ENCODE measurements around the gene KCNQ1. TPM values are rescaled to one million over a fixed set of nuclear protein-coding genes. Genes with fewer than 3 reads are reported as not detected.

The KCNQ1 gene
- polyA plus RNA-seq, 4 donors: 18.4 to 54.4 (median 21.3) TPM

- DNase-seq (no peak), FAIRE-seq (no peak)
- H3K36me3 ChIP-seq (ENCODE audit: control insufficient read depth in 3 of 3, insufficient read depth in 2 of 3, low read depth in 1 of 3, low read length in 3 of 3): peaks cover 6 to 32% (median 13%) of the 10 kb centered on the region in 3 donors
- 35 to 68% (median 47%) methylated on average over 24 of the region's 24 CpGs for WGBS, 3 donors
- no peak overlapping the region for H3K27ac ChIP-seq (ENCODE audit: low read depth in 1 of 3, low read length in 2 of 3)
- H3K27me3 ChIP-seq (ENCODE audit: control insufficient read depth in 3 of 3, insufficient read depth in 3 of 3, low read length in 3 of 3): peaks cover 0 to 34% (median 0%) of the 10 kb centered on the region in 3 donors
- H3K4me3 ChIP-seq (ENCODE audit: low read depth in 1 of 3, low read length in 3 of 3): no peak overlapping the region
- H3K9me3 ChIP-seq (ENCODE audit: control insufficient read depth in 2 of 2, insufficient read depth in 1 of 2, low read depth in 1 of 2, low read length in 1 of 2): no peaks in the 10 kb centered on the region
- H3K4me1 ChIP-seq (ENCODE audit: control insufficient read depth in 3 of 3, insufficient read depth in 2 of 3, low read depth in 1 of 3, low read length in 2 of 3): peaks cover 0 to 20% (median 0%) of the 10 kb centered on the region in 3 donors
Measured at GRCh38 chr11:2406878-2407410, 37.9 kb upstream of the KCNQ1 start.

- peaks cover 0 to 17% (median 0%) of the 10 kb centered on the region in 3 donors for H3K4me1 ChIP-seq (ENCODE audit: control insufficient read depth in 3 of 3, insufficient read depth in 2 of 3, low read depth in 1 of 3, low read length in 2 of 3)
- DNase-seq (no peak), FAIRE-seq (no peak)
- H3K36me3 ChIP-seq (ENCODE audit: control insufficient read depth in 3 of 3, insufficient read depth in 2 of 3, low read depth in 1 of 3, low read length in 3 of 3): peaks cover 2 to 15% (median 4%) of the 10 kb centered on the region in 3 donors
- H3K4me3 ChIP-seq (ENCODE audit: low read depth in 1 of 3, low read length in 3 of 3): no peak overlapping the region
- H3K9me3 ChIP-seq (ENCODE audit: control insufficient read depth in 2 of 2, insufficient read depth in 1 of 2, low read depth in 1 of 2, low read length in 1 of 2): no peaks in the 10 kb centered on the region
- H3K27ac ChIP-seq (ENCODE audit: low read depth in 1 of 3, low read length in 2 of 3): peak overlapping the region in 1 of 3 donors; percentile 33
- H3K27me3 ChIP-seq (ENCODE audit: control insufficient read depth in 3 of 3, insufficient read depth in 3 of 3, low read length in 3 of 3): peaks cover 0 to 34% (median 0%) of the 10 kb centered on the region in 3 donors
- WGBS, 3 donors: 39 to 69% (median 50%) methylated on average over 10 to 11 of the region's 11 CpGs
Measured at GRCh38 chr11:2408671-2409070, 36.1 kb upstream of the KCNQ1 start.

GRCh38 chr11:2409126-2409525, 35.7 kb upstream of the KCNQ1 start:
- DNase-seq (no peak), FAIRE-seq (no peak)
- H3K9me3 ChIP-seq (ENCODE audit: control insufficient read depth in 2 of 2, insufficient read depth in 1 of 2, low read depth in 1 of 2, low read length in 1 of 2): no peaks in the 10 kb centered on the region
- H3K27ac ChIP-seq (ENCODE audit: low read depth in 1 of 3, low read length in 2 of 3): peak overlapping the region in 1 of 3 donors; percentile 33
- H3K4me1 ChIP-seq (ENCODE audit: control insufficient read depth in 3 of 3, insufficient read depth in 2 of 3, low read depth in 1 of 3, low read length in 2 of 3): peaks cover 0 to 17% (median 0%) of the 10 kb centered on the region in 3 donors
- H3K36me3 ChIP-seq (ENCODE audit: control insufficient read depth in 3 of 3, insufficient read depth in 2 of 3, low read depth in 1 of 3, low read length in 3 of 3): peaks cover 0 to 10% (median 1%) of the 10 kb centered on the region in 3 donors
- WGBS, 3 donors: 38 to 58% (median 49%) methylated on average over 16 of the region's 16 CpGs
- peaks cover 0 to 34% (median 0%) of the 10 kb centered on the region in 3 donors for H3K27me3 ChIP-seq (ENCODE audit: control insufficient read depth in 3 of 3, insufficient read depth in 3 of 3, low read length in 3 of 3)
- no peak overlapping the region for H3K4me3 ChIP-seq (ENCODE audit: low read depth in 1 of 3, low read length in 3 of 3)

GRCh38 chr11:2409611-2410468, 35.0 kb upstream of the KCNQ1 start:
- H3K27me3 ChIP-seq (ENCODE audit: control insufficient read depth in 3 of 3, insufficient read depth in 3 of 3, low read length in 3 of 3): peaks cover 0 to 34% (median 0%) of the 10 kb centered on the region in 3 donors
- peaks cover 0 to 17% (median 0%) of the 10 kb centered on the region in 3 donors for H3K4me1 ChIP-seq (ENCODE audit: control insufficient read depth in 3 of 3, insufficient read depth in 2 of 3, low read depth in 1 of 3, low read length in 2 of 3)
- FAIRE-seq (no peak), DNase-seq (no peak)
- peak overlapping the region in 1 of 3 donors; percentile 33 for H3K27ac ChIP-seq (ENCODE audit: low read depth in 1 of 3, low read length in 2 of 3)
- H3K36me3 ChIP-seq (ENCODE audit: control insufficient read depth in 3 of 3, insufficient read depth in 2 of 3, low read depth in 1 of 3, low read length in 3 of 3): peaks cover 0 to 3% (median 0%) of the 10 kb centered on the region in 3 donors
- H3K9me3 ChIP-seq (ENCODE audit: control insufficient read depth in 2 of 2, insufficient read depth in 1 of 2, low read depth in 1 of 2, low read length in 1 of 2): no peaks in the 10 kb centered on the region
- H3K4me3 ChIP-seq (ENCODE audit: low read depth in 1 of 3, low read length in 3 of 3): no peak overlapping the region
- 45 to 58% (median 50%) methylated on average over 41 to 42 of the region's 42 CpGs for WGBS, 3 donors

- Histone ChIP-seq H3K36me3 (ENCODE audit: control insufficient read depth in 3 of 3, insufficient read depth in 2 of 3, low read depth in 1 of 3, low read length in 3 of 3) (peaks cover 0 to 3% (median 0%) of the 10 kb centered on the region in 3 donors), H3K4me1 (ENCODE audit: control insufficient read depth in 3 of 3, insufficient read depth in 2 of 3, low read depth in 1 of 3, low read length in 2 of 3) (peaks cover 0 to 17% (median 0%) of the 10 kb centered on the region in 3 donors), H3K27ac (ENCODE audit: low read depth in 1 of 3, low read length in 2 of 3) (no peak overlapping the region), H3K9me3 (ENCODE audit: control insufficient read depth in 2 of 2, insufficient read depth in 1 of 2, low read depth in 1 of 2, low read length in 1 of 2) (no peaks in the 10 kb centered on the region), H3K27me3 (ENCODE audit: control insufficient read depth in 3 of 3, insufficient read depth in 3 of 3, low read length in 3 of 3) (peaks cover 0 to 34% (median 0%) of the 10 kb centered on the region in 3 donors), H3K4me3 (ENCODE audit: low read depth in 1 of 3, low read length in 3 of 3) (no peak overlapping the region)
- no peak for DNase-seq
- no peak for FAIRE-seq
- 83 to 85% (median 83%) methylated on average over 8 to 9 of the region's 9 CpGs for WGBS, 3 donors
Measured at GRCh38 chr11:2410616-2411015, 34.2 kb upstream of the KCNQ1 start.

GRCh38 chr11:2411446-2412305, 33.1 kb upstream of the KCNQ1 start:
- Histone ChIP-seq H3K9me3 (ENCODE audit: control insufficient read depth in 2 of 2, insufficient read depth in 1 of 2, low read depth in 1 of 2, low read length in 1 of 2) (no peaks in the 10 kb centered on the region), H3K36me3 (ENCODE audit: control insufficient read depth in 3 of 3, insufficient read depth in 2 of 3, low read depth in 1 of 3, low read length in 3 of 3) (no peaks in the 10 kb centered on the region), H3K4me3 (ENCODE audit: low read depth in 1 of 3, low read length in 3 of 3) (no peak overlapping the region), H3K27ac (ENCODE audit: low read depth in 1 of 3, low read length in 2 of 3) (no peak overlapping the region), H3K4me1 (ENCODE audit: control insufficient read depth in 3 of 3, insufficient read depth in 2 of 3, low read depth in 1 of 3, low read length in 2 of 3) (peaks cover 0 to 17% (median 0%) of the 10 kb centered on the region in 3 donors), H3K27me3 (ENCODE audit: control insufficient read depth in 3 of 3, insufficient read depth in 3 of 3, low read length in 3 of 3) (peaks cover 0 to 34% (median 0%) of the 10 kb centered on the region in 3 donors)
- FAIRE-seq (no peak), DNase-seq (no peak)
- WGBS, 3 donors: 79 to 87% (median 82%) methylated on average over 29 to 30 of the region's 30 CpGs

DNA sequence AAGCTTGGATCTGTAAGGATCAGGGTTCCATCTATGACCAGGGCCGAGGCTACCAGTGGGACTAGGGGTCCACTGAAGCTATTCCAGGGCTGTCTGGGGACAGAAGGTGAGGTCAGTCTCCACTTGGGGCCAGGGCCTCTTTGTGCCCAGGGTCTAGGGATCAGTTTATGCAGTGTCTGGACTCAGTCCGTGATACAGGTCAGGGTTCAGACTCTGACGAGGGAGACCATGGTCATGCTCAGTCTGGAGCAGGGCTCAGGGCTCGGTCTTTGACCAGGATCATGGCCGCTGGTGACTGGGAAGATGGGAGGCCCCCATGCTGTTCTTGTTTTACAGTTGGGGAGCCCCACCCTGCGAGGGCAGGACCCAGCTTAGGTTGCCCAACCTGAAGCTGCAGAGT, 32.5 kb upstream of the KCNQ1 start:
- FAIRE-seq (no peak), DNase-seq (no peak)
- peaks cover 0 to 34% (median 0%) of the 10 kb centered on the region in 3 donors for H3K27me3 ChIP-seq (ENCODE audit: control insufficient read depth in 3 of 3, insufficient read depth in 3 of 3, low read length in 3 of 3)
- H3K36me3 ChIP-seq (ENCODE audit: control insufficient read depth in 3 of 3, insufficient read depth in 2 of 3, low read depth in 1 of 3, low read length in 3 of 3): no peaks in the 10 kb centered on the region
- peaks cover 0 to 17% (median 0%) of the 10 kb centered on the region in 3 donors for H3K4me1 ChIP-seq (ENCODE audit: control insufficient read depth in 3 of 3, insufficient read depth in 2 of 3, low read depth in 1 of 3, low read length in 2 of 3)
- H3K9me3 ChIP-seq (ENCODE audit: control insufficient read depth in 2 of 2, insufficient read depth in 1 of 2, low read depth in 1 of 2, low read length in 1 of 2): no peaks in the 10 kb centered on the region
- 86 to 88% (median 88%) methylated on average over 6 of the region's 6 CpGs for WGBS, 3 donors
- no peak overlapping the region for H3K27ac ChIP-seq (ENCODE audit: low read depth in 1 of 3, low read length in 2 of 3)
- no peak overlapping the region for H3K4me3 ChIP-seq (ENCODE audit: low read depth in 1 of 3, low read length in 3 of 3)

All from small intestine (tissue), 7 donors.